ENCODE results near the gene TPM4.
"Not testable (repeated sequence)": the region's sequence is repeated elsewhere in the genome, so short reads cannot be mapped to it uniquely, and the experiment has no call there.

Gene TPM4

DNA sequence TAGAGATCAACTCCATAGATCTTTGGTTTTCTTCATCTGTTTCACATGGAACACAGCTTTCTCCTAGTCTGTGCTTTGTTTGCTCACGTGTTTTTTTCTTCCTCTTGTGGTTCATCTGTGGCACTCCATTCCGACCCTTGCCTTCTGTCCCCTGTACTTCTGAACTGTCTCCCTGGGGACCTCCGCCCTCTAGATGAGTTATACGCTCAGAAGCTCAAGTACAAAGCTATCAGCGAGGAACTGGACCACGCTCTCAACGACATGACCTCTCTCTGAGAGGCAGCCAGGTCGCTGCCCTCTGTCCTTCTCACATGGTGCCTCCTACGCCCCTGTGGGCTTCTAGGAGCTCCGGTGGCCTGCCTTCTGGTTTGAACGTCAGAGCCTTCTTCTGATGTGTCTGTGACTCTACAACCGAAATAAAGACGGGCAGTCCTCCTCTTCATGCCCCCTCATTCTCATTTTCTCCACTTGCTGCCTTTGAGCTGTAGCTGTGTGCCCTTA is 18.8 kb downstream of the TPM4 start:
- Histone ChIP-seq H3K4me1 (peaks cover 46 to 67% (median 62%) of the 10 kb centered on the region in 10 experiments), H3K27ac (peak overlapping the region; percentile 32 to 99 (median 69); a peak in 20 of 22 replicates), H3K9ac (peak overlapping the region; percentile 8 to 71 (median 62); a peak in 17 of 22 replicates), H3K27me3 (no peaks in the 10 kb centered on the region), H3K4me3 (peak overlapping the region in 2 of 10 experiments; percentile 12 to 19; a peak in 1 of 20 replicates), H4K20me1 (peaks cover 0 to 100% (median 57%) of the 10 kb centered on the region in 11 experiments; a peak in 15 of 22 replicates), H3K9me3 (replicated peaks in 1 of 11) (no peaks in the 10 kb centered on the region), H3K4me2 (peak overlapping the region; percentile 51 to 83 (median 73)), H3K36me3 (peaks cover 96 to 100% (median 100%) of the 10 kb centered on the region in 11 experiments)
- no peak for TF ChIP-seq Cebpa-rat (IDR thresholded peaks at IDR 0.05)

DNA sequence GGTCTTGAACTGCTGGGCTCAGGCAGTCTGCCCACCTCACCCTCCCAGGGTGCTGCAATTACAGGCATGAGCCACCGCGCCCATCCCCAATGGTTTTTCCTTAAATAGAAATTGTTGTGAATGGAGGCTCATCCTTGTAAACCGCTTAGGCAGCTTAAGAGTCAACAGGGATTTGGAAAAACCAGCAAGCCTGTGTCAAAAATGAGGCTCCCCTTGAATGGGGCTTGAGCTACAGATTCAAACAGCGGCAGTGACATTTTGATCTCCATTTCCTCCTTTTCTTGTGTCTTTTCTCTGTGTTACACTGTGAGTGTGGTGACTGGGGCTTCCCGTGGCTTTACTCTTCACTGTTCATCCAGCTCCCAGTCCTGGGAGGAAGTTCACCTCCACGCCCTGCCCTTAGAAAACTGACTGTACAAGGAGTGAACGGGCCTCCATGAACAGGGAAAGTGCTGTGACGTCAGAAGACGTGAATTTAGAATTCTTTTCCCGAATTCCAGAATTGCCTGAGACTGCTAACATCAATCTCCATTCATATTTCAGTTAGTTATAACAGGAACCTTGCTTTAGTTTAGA is 20.1 kb downstream of the TPM4 start:
- Histone ChIP-seq H3K36me3 (peaks cover 96 to 100% (median 100%) of the 10 kb centered on the region in 11 experiments), H3K27ac (peak overlapping the region; percentile 8 to 77 (median 40); a peak in 17 of 22 replicates)
- no peak for TF ChIP-seq Cebpa-rat (IDR thresholded peaks at IDR 0.05)

DNA sequence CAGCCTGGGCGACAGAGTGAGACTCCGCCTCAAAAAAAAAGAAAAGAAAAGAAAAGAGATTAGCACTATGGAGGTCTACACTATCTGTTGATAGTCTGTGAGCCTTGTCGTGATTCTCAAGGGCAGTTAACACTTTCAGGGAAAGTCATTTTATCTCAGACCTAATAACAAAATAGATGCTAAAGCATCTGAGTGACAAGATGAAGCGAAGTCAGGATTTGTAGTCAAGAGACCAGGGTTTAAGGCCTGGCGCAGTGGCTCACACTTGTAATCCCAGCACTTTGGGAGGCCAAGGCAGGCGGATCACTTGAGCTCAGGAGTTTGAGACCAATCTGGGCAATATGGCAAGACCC is 22.1 kb downstream of the TPM4 start:
- no peak overlapping the region for H3K4me2 ChIP-seq
- H3K4me1 ChIP-seq: peaks cover 33 to 47% (median 37%) of the 10 kb centered on the region in 10 experiments
- H3K27ac ChIP-seq: no peak overlapping the region
- peaks cover 0 to 100% (median 46%) of the 10 kb centered on the region in 11 experiments; a peak in 14 of 22 replicates for H4K20me1 ChIP-seq
- H3K36me3 ChIP-seq: peaks cover 96 to 100% (median 100%) of the 10 kb centered on the region in 11 experiments
- no peaks in the 10 kb centered on the region for H3K27me3 ChIP-seq
- H3K4me3 ChIP-seq: no peak overlapping the region
- no peak overlapping the region for H3K9ac ChIP-seq
- no peaks in the 10 kb centered on the region for H3K9me3 ChIP-seq (replicated peaks in 1 of 11)
- no peak for TF ChIP-seq Cebpa-rat (IDR thresholded peaks at IDR 0.05)

More for the DNA sequence above, 20.1 kb downstream of the TPM4 start:
- H3K9ac ChIP-seq: peak overlapping the region in 5 of 11 experiments; percentile 0 to 37 (median 27); a peak in 5 of 22 replicates
- H3K4me1 ChIP-seq: peaks cover 46 to 61% (median 54%) of the 10 kb centered on the region in 10 experiments
- H3K27me3 ChIP-seq: no peaks in the 10 kb centered on the region
- no peak overlapping the region for H3K4me3 ChIP-seq
- peaks cover 0 to 100% (median 55%) of the 10 kb centered on the region in 11 experiments; a peak in 15 of 22 replicates for H4K20me1 ChIP-seq
- H3K4me2 ChIP-seq: peak overlapping the region; percentile 51 to 83 (median 73)
- no peaks in the 10 kb centered on the region for H3K9me3 ChIP-seq (replicated peaks in 1 of 11)

DNA sequence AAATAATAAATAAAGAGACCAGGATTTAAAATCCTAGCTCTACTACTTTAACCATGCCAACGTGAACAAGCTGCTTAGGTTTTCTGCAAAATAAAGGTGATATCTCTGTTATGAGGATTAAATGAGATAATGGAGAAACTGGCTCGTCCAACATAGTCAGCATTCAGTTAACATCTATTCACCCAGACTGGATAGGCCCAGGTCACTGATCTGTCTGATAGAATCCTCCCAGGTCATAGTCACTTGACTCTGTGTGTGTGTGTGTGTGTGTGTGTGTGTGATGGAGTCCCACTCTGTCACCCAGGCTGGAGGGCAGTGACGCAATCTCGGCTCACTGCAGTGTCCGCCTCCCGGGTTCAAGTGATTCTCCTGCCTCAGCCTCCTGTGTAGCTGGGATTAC is 22.5 kb downstream of the TPM4 start:
- peaks cover 96 to 100% (median 99%) of the 10 kb centered on the region in 11 experiments for H3K36me3 ChIP-seq

DNA sequence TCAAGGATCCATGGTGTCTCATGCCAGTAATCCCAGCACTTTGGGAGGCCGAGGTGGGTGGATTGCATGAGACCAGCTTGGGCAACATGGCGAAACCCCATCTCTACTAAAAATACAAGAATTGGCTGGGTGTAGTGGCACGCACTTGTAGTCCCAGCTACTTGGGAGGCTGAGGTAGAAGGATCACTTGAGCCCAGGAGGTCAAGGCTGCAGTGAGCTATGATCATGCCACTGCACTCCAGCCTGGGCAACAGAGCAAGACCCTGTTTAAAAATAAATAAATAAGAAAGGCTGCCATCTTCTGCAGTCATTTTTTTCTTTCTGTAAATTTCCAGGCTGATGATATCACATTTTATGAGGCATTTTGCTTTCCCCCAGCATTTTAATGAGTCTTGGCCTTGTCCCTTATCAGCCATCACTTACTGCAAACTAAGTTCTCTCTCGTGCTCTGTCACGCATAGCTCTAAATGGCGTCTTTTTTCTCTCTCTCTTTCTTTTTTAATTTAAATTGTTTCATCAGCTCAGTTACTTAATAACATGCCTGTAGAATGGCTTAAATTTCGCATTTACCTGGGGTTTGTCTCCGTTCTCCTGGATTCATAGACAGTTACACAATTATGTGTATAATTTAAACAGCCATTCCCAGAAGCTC is 23.1 kb downstream of the TPM4 start:
- peaks cover 93 to 100% (median 98%) of the 10 kb centered on the region in 11 experiments for H3K36me3 ChIP-seq
- not testable (repeated sequence) for H3K4me3 ChIP-seq; H3K9ac ChIP-seq; H3K9me3 ChIP-seq (replicated peaks in 1 of 11); H3K4me2 ChIP-seq; H3K27me3 ChIP-seq; H3K27ac ChIP-seq
- peaks cover 24 to 47% (median 37%) of the 10 kb centered on the region in 10 experiments for H3K4me1 ChIP-seq
- H4K20me1 ChIP-seq: peaks cover 0 to 100% (median 38%) of the 10 kb centered on the region in 11 experiments; a peak in 13 of 22 replicates

More for the DNA sequence above, 22.5 kb downstream of the TPM4 start:
- Histone ChIP-seq H3K4me2 (no peak overlapping the region), H3K9ac (no peak overlapping the region), H3K9me3 (replicated peaks in 1 of 11) (no peaks in the 10 kb centered on the region), H3K27ac (no peak overlapping the region), H3K4me3 (no peak overlapping the region), H4K20me1 (peaks cover 0 to 100% (median 44%) of the 10 kb centered on the region in 11 experiments; a peak in 14 of 22 replicates), H3K4me1 (peaks cover 29 to 47% (median 37%) of the 10 kb centered on the region in 10 experiments), H3K27me3 (no peaks in the 10 kb centered on the region)
- no peak for TF ChIP-seq Cebpa-rat (IDR thresholded peaks at IDR 0.05)

DNA sequence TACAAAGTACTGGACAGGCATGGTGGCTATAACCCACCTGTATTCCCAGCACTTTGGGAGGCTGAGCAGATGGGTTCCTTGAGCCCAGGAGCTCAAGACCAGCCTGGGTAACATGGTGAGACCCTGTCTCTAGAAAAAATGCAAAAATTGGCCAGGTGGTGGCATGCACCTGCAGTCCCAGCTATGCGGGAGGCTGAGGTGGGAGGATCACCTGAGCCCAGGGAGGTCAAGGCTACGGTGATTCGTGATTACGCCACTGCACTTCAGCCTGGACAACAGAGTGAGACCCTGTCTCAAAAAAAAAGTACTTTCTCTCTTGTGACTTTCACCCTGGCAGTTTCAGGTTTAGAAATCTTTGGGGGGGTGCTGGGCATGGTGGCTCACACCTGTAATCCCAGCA is 24.2 kb downstream of the TPM4 start:
- no peak overlapping the region for H3K9ac ChIP-seq
- no peak overlapping the region for H3K27ac ChIP-seq
- no peaks in the 10 kb centered on the region for H3K27me3 ChIP-seq
- no peak for TF ChIP-seq Cebpa-rat (IDR thresholded peaks at IDR 0.05)
- no peak overlapping the region for H3K4me2 ChIP-seq
- H3K4me3 ChIP-seq: no peak overlapping the region
- H3K36me3 ChIP-seq: peaks cover 82 to 95% (median 88%) of the 10 kb centered on the region in 11 experiments
- no peaks in the 10 kb centered on the region for H3K9me3 ChIP-seq (replicated peaks in 1 of 11)
- peaks cover 0 to 100% (median 30%) of the 10 kb centered on the region in 11 experiments; a peak in 12 of 22 replicates for H4K20me1 ChIP-seq
- H3K4me1 ChIP-seq: peaks cover 22 to 47% (median 37%) of the 10 kb centered on the region in 10 experiments

DNA sequence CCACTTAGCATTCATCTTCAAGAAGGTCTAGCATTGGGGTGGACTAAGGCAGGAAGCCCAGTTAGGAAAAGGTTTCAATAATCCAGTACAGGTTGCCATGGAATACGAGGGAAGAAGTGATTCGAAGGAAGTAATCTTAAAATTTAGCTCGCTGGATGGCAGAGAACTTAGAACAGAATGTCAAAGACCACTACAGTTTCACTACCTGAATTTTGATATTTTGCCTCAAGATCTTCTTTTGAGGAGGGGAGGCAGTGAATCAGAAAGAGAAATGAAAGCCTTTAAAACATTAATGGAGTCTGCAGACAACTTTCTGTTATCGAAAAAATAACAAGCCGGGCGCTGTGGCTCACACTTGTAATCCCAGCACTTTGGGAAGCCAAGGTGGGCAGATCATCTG is 28.4 kb downstream of the TPM4 start:
- Histone ChIP-seq H3K9ac (peak overlapping the region in 3 of 11 experiments; percentile 3 to 44 (median 32); a peak in 4 of 22 replicates), H3K4me2 (peak overlapping the region in 9 of 11 experiments; percentile 30 to 73 (median 46); a peak in 13 of 22 replicates), H4K20me1 (peaks cover 0 to 62% (median 13%) of the 10 kb centered on the region in 11 experiments; a peak in 11 of 22 replicates), H3K36me3 (peaks cover 40 to 53% (median 46%) of the 10 kb centered on the region in 11 experiments), H3K4me1 (peaks cover 24 to 48% (median 38%) of the 10 kb centered on the region in 10 experiments), H3K27ac (peak overlapping the region in 9 of 11 experiments; percentile 5 to 75 (median 64); a peak in 14 of 22 replicates), H3K27me3 (no peaks in the 10 kb centered on the region), H3K9me3 (replicated peaks in 1 of 11) (no peaks in the 10 kb centered on the region), H3K4me3 (no peak overlapping the region)
- TF ChIP-seq Cebpa-rat (IDR thresholded peaks at IDR 0.05): no peak

DNA sequence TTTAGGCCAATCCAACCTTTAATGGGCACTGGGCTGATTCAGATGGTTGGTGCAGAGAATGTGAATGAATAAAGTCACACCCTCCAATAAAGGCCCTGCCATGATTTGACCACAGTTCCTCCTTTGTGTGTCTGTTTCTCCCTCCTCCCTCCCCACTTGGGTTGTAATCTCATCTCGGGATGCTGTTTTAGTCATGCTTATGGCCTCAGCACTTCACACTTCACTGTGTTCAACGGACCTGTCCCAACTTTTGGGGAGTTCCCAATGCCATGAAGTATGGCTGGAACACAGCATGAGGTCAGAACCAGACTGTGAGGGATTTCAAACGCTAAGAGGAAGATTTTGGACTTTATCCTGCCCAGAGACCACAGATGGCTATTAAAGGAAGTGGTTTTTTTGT is 29.8 kb downstream of the TPM4 start:
- H3K9ac ChIP-seq: peak overlapping the region in 9 of 11 experiments; percentile 22 to 55 (median 34); a peak in 11 of 22 replicates
- TF ChIP-seq Cebpa-rat (IDR thresholded peaks at IDR 0.05): no peak
- peak overlapping the region in 10 of 11 experiments; percentile 18 to 75 (median 64); a peak in 19 of 22 replicates for H3K27ac ChIP-seq
- H3K36me3 ChIP-seq: peaks cover 26 to 39% (median 32%) of the 10 kb centered on the region in 11 experiments
- H3K4me1 ChIP-seq: peaks cover 29 to 52% (median 43%) of the 10 kb centered on the region in 10 experiments
- H3K4me3 ChIP-seq: no peak overlapping the region
- no peaks in the 10 kb centered on the region for H3K27me3 ChIP-seq
- H3K4me2 ChIP-seq: peak overlapping the region; percentile 30 to 73 (median 46); a peak in 21 of 22 replicates
- H3K9me3 ChIP-seq (replicated peaks in 1 of 11): no peaks in the 10 kb centered on the region
- peaks cover 0 to 48% (median 4%) of the 10 kb centered on the region in 11 experiments; a peak in 7 of 22 replicates for H4K20me1 ChIP-seq
